Measurements from ENCODE around the gene MRPS15.
A peak's percentile ranks its signal among the peaks of the same experiment; 100 is the strongest.
"Not testable (repeated sequence)": the region's sequence is repeated elsewhere in the genome, so short reads cannot be mapped to it uniquely, and the experiment has no call there.

Gene MRPS15

DNA sequence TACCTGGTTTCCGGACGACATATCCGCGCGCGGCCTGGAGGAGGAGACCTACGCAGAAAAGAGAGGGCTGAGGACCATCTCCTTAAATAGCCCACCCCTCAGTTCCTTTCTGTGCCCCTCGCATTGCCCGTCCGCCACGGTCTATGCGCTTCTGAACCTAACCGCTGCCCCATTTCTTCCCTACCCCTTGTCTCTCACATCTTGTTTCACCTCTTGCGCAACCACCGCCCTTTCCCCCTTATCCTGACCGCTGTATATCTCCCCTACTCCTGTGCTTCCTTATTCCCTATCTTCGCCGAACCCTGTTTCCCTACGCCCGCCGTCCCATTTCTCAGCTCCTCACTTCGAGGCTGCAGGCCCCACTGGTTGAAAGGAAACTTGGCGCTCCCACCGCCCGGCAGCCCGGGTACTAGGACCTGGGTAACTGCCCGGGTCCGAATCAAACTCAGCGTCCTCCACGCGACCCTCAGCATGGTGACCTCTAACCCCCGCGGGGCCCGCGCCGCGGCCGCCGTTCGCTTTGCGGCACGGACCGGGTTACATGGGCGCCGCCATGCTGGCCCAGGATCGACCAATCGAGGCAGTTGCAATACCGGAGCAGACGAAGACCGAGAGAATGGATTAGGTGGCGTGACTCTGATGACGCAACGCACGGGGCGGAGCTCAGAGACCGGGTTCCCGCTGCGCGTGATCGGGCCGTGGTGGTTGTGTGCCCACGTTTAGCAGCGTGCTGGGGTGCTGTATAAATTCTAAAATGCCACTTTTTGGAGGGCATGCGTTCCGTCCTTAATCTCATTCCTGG, at the start of gene MRPS15:
Gene MRPS15, minus strand, starts transcription at position 582 of the 802 bp plus-strand sequence. Its CDS starts 109 bp downstream, at position 473.
- peak; percentile 99 for DNase-seq

DNA sequence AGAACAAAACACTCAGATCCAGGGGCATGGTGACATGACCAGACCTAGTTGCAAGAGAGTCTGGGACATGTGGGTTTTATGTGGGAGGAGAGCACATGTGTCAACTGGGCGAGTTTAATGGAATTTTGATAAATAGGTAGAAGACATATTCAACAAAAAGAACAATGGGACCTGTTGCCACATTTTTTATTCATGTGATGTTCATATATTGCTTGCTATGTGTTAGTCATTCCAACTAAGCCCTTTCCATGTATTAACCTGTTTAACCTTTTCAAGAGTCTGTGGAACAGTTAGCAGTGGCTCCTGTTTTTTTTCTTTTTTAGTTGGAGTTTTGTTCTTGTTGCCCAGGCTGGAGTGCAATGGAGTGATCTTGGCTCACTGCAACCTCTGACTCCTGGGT, 48.7 kb upstream of the MRPS15 start:
- no peak for DNase-seq

DNA sequence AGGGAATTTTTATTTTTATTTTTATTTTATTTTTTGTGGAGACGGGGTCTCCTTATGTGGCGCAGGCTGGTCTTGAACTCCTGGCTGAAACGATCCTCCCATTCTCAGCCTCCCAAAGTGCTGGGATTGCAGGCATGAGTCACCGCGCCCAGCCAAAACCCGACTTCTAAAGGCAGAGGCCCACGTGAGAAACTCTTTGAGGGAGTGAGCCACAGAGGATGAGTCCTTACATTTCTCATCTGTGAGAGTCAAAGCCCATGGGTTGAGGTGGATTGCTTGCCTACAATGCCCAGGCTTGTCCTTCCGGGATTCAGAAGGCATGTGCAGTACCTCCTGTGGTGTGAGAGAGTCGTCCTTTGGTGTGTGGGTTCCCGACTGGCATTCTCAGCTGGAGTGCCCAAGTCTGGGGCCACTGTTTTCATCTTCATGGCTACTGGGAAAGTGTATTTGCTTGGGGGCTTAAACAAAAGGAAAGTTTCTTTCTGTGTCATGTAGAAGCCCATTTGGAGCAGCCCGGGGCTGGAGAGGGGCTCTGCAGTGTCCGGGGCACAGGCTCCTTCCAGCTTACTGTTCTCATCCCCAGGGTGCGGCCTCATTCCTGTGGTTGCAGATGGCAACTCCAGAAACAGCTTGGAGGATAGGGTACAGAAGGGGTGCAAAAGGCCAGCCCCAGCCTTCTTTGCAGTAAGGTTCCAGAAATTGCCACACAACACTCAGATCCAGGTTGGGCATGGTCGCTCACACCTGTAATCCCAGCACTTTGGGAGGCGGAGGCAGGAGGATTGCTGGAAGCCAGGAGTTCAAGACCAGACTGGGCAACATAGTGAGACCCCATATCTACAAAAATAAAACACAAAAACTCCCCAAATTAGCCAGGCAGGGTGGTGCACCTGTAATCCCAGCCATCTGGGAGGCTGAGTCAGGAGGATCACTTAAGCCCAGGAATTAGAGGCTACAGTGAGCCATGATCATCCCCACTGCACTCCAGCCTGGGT, 47.9 kb upstream of the MRPS15 start:
- DNase-seq, result no peak

DNA sequence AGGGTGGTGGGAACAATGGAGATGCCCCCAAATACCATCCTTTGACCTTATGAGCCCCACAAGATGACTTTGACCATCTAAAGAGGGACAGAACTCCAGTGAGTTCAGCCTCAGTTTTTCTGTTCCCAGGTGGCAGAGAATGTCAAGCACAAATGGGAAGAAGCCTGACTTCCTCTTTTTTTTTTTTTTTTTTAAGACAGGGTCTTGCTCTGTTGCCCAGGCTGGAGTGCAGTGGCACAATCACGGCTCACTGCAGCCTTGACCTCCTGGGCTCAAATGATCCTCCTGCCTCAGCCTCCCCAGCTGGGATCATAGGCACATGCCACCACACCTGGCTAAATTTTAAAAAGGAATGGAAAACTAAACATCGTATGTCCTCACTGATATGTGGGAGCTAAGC, 47.0 kb upstream of the MRPS15 start:
- DNase-seq, result not testable (repeated sequence)

DNA sequence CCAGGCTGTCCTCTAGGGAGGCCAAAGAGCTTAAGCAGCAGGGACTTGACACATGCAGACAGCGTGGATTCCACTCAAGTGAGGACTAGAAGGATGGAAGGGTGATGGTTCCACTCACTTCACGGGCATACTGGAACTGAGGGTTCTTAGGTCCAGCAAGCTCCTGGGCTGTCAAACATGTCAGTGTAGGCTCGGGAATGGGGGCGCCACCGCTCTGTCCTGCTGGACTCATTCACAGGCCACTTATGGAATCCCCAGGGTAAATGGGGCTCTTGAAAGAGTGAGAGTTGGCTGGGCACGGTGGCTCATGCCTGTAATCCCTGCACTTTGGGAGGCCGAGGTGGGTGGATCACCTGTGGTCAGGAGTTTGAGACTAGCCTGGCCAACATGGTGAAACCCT, 46.2 kb upstream of the MRPS15 start:
- no peak for DNase-seq

DNA sequence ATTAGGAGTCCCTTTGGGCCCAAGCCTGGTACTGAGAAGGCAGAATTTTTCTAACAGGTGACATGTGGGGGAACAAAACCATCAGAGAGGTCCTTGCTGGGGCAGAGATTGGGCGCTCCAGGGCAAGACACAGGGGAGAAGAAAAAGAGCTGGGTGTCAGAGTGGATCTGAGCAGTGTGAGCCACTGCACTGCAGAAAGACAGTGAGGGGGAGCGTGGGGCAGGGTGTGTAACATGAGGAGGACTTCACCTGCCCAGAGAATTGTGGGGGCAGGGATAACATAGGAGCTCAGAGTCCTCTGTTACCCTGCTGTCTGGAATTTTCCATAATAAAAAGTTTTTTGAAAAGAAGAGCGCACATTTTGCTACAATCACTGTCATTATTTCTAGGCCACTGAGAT, 44.1 kb upstream of the MRPS15 start:
- no peak for DNase-seq

DNA sequence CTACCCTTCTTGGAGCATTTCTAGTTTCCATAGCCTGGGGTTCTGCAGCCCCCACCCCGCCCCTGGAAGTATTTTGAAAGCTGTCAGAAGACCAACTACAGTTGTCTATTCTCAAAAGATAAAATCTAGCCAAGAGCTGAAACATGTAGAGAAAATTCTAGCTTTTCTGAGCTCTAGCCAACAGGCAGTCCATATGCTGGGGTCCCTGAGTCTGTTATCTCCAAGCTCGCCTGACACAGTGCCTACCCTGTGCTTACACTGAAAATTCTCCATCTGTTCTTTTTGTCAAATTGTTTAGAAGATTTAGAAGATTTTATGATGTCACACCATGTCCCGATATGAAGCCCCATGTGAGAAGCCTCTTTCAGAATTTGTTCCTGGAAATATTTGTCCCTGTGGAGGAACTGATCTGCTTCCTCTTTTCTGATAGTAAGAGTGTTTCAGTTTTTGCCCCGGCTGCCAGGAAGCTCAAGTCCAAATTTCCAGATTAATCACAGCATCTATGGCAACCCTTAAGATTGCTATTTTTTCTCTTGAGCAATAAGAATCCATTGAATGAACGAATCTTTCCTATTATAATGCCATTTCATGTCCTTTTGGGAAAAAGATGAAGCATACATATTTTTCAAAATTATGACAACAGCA, 42.2 kb upstream of the MRPS15 start:
- no peak for DNase-seq

DNA sequence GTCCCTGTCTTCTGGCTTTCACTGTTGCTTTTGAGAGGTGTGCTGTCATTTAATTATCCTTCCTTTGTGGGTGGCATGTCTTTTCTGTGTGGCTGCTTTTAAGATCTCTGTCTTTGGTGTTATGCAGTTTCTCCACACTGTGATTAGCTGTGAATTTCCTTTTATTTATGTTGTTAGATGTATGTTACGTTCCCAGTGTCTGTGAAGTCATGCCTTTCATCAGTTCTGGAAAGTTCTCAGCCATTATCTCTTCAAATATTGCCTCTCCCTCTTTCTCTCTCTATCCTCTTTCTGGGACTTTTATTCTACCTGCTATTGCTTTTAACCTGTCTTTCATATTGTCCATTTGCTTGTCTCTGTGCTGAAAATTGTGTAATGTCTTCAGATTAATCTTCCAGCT, 39.5 kb upstream of the MRPS15 start:
- DNase-seq, result no peak

DNA sequence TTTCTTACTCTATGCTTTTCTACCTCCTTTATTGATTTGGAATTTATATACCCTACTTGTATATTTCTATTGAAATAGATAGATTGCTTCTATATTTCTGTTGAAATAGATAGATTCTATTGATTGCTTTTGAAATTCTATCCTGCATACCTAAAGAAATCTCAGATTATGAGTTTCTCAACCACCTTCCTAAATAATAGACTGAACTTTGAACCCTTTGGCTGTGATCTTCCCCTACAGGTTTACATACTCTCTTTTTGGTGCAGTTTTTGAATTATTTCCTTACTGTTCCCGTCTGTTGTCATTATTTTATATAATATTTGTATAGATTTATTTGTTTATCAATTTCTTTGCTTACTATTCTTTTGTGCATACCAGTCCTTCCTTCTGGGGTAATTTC, 39.0 kb upstream of the MRPS15 start:
- no peak for DNase-seq

DNA sequence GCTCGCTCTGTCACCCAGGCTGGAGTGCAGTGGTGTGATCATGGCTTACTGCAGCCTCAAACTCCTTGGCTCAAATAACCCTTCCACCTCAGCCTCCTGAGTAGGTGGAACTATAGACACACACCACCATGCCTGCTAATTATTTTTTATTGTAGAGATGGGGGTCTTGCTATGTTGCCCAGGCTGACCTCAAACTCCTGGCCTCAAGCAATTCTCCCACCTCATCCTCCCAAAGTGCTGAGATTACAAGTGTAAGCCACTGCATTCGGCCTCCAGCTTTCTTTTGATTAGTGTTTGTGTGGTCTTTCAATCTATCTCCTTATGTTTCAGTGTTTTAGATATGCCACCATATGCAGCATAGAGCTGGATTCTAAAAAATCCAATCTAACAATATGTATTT, 38.4 kb upstream of the MRPS15 start:
- no peak for DNase-seq

DNA sequence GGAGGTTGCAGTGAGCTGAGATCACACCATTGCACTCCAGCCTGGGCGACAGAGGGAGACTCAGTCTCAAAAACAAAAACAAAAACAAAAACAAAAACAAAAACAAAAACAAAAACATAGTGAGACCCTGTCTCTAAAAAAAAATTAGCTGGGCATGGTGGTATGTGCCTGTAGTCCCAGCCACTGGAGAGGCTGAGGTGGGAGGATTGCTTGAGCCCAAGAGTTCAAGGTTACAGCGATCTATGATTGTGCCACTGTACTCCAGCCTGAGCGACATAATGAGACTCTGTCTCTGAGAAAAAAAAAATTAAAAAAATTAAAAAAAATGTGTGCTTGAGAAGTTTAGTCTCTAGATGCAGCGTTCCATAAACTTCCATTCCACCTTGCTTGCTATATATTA, 37.7 kb upstream of the MRPS15 start:
- DNase-seq, result not testable (repeated sequence)

DNA sequence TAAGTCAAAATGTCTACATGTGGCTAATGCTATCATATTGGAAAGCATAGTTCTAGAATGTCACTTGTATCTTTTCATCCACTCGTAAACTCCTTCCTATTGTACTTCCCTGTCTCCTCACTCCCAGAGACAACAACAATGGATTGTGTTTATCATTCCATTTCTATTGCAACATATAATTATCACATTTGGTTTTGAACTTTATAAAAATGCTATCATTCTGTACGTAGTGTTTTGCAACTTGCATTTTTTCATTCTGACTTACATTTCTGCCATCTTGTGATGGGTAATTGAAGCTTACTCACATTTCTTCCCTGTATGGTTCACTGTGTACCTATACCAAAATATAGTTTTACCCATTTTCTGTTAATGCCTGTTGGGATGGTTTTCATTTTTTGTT, 33.0 kb upstream of the MRPS15 start:
- DNase-seq, result no peak

DNA sequence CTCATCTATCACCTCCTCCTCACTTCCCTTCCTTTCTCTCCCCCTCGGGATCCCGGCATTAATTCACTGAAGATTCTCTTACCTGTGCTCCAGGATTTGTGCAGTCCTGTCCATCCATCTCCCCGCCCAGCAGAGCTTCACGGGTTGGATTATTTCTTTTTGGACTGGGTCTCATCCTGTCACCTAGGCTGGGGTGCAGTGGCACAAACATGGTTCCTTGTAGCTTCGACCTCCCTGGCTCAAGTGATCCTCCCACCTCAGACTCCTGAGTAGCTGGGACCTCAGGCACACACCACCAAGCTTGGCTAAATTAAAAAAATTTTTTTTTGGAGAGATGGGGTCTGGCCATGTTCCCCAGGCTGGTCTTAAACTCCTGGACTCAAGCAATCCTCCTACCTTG, 30.8 kb upstream of the MRPS15 start:
- DNase-seq, result no peak

DNA sequence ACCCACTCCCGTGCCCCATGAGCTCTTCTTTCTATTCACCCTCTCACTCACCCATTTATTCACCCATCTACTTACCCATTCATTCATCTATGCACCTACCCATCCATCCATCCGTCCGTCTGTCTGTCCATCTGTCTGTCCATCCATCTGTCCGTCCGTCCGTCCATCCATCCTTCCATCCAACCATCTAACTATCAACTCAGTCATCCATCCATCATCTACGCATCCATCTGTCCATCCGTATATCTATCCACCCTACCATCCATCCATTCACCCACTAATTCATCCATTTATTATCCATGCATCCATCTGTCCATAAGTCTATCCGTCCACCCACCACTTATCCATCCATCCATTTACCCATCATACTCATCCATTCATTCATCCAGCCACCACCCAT, 29.3 kb upstream of the MRPS15 start:
- DNase-seq, result no peak

DNA sequence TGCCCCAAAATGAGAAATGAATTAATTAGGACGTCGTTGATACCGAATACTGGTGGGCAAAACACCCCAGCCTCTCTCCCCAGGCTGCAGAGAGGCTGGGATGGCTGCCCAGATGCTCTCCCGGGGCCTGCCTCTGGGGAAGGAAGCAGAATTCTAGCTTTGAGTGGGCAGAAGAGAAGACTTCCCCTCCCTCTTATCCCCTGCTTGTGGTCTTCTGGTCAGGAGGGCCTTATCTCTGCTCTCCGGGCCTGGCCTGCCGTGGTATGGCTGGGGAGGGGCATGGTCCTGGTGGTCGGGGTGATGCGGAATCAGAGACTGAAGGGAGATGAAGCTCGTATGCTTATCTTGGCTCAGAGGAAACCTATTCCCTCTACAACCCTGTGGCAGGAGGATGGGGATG, 28.3 kb upstream of the MRPS15 start:
- DNase-seq, result no peak

DNA sequence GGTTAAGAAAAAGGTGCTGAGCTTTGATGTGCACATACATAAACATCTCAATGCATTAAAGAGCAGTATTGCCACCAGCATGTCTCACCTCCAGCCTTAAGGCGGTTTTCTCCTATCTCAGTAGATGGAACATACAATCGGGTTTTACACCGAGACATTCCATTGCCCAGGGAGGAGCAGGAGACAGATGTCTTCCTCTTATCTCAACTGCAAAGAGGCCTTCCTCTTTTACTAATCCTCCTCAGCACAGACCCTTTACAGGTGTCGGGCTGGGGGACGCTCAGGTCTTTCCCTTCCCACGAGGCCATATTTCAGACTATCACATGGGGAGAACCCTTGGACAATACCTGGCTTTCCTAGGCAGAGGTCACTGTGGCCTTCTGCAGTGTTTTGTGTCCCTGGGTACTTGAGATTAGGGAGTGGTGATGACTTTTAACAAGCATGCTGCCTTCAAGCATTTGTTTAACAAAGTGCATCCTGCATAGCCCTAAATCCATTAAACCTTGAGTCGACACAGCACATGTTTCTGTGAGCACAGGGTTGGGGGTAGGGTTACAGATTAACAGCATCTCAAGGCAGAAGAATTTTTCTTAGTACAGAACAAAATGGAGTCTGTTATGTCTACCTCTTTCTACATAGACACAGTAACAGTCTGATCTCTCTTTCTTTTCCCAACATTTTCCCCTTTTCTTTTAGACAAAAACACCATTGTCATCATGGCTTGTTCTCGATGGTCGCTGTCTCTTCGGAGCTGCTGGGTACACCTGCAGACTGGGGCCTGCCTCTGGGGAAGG, 25.3 kb upstream of the MRPS15 start:
- not testable (repeated sequence) for DNase-seq

DNA sequence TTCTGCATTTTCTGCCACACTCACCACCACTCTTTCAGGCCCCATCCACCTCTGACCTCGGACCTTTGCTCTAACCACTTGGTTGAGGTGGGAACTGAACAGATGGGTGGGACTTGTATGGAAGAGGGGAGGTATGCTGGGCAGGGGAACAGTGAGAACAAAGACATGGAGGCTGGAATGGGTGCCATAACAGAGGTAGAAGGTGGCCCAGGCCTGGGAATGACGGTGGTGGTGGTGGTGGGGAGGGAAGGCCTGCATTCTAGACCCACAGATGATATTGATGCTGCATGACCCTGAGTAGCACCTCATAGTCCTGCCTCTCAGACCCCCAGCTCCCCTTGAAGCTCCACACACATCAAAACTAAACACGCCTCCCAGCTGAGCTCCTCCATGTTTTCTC, 23.7 kb upstream of the MRPS15 start:
- DNase-seq, result no peak

DNA sequence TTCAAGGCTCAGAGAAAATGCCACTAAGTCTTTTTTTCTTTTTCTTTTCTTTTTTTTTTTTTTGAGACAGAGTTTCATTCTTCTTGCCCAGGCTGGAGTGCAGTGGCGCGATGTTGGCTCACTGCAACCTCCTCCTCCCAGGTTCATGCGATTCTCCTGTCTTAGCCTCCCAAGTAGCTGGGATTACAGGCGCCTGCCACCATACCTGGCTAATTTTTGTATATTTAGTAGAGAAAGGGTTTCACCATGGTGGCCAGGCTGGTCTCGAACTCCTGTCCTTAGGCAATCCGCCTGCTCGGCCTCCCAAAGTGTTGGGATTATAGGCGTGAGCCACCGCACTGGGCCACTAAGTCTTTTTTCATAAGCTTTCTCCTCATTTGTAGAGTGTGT, 23.1 kb upstream of the MRPS15 start:
- not testable (repeated sequence) for DNase-seq

DNA sequence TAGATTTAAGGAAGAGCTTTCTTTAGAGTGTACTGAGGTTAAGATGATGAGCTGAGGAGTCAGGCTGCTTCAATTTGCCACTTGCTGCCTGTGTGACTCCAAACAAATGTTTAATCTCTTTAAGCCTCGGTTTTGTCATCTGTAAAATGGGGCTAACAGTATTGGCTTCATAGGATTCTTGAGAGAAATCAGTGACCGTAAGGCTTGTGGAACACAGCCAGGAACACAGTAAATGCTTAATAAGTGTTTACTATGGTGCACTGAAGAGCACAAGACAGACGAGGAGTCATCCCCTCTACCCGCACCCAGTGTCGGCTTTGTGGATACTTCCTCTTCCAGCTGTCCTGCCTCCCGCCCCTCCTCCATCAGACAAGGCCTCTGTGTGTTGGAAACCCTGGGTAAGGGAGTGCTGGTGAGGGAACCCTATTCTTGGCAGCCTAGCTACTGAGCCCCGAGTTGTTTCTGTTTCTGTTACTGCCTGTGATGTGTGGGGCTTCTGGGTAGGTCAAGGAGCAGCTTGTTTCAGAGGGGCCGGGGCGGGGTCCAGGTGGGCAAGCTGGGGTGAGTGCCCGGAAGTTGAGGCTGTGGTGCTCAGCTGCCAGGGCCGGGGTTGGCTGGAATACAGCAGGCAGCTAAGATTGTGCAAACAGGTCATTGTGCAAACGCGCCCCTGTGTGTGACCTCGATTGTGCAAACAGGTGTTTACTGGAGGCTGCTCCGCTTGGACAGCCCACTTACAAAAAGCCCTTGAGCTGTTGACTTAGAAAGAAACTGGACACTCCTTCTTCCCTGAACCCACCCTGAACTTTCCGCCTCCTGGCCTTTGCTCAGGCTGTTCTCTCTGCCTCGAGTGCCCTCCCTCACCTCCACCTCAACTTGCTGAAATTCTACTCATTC, 22.5 kb upstream of the MRPS15 start:
- peak; percentile 98 for DNase-seq

DNA sequence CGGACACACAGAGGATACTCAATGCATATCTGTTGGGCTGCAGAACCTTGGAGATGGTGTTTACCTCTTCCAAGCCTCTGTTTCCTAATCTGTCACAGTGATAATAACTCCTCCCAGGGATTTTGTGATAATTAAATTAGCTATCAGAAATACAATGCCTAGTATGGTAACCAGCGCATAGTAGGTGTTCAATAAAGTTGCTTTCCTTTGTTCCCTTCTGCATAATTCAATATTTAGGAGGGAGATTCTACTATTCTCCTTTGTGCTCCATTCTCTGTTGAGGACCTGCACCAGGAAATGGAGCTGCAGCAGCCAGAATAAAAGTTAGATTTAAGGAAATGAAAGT, 21.9 kb upstream of the MRPS15 start:
- no peak for DNase-seq

DNA sequence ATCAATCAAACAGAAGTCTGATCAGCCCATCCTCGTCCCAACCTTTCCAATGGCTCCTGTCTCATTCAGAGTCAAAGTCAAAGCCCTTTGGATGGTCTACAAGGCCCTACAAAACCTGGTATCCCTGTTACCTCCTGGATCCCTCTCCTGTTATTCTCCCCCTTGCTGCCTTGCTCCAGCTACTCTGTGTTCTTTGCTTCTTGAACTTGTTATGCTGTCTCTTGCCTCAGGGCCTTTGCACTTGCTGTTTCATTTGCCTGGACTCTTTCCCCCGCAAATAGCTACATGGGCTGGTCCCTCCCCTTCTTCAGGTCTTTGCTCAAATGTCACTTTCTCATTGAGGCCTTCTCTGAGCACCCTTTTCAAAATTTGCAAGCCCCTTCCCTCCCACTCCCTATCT, 19.9 kb upstream of the MRPS15 start:
- no peak for DNase-seq

Data from NCI-H510A (cell line).